GM12878 (cell line): ENCODE measurements around the gene NUDT5. TPM values are rescaled to one million over a fixed set of nuclear protein-coding genes. Genes with fewer than 3 reads are reported as not detected.

Experiments used
- ATAC-seq: fragments of 200-7000 bp; cut with Tn5 transposase; 3 replicates; pipeline ENCODE4 v1.9.1; 2020; ENCODE audit warnings: mild to moderate bottlenecking, moderate library complexity
- BruUV-seq: library from RNA; stranded (reverse); fragments of 400-500 nt; replicated peaks from 2 replicates; lab custom pipeline; 2021; lab: Mats Ljungman, UMichigan
- CTCF ChIA-PET: fragments of 300-600 bp; sonication (Branson Sonifier 250); formaldehyde crosslinking; extraction: SDS; loops from one replicate; lab custom pipeline; 2021; ENCODE audit warnings: inconsistent platforms; lab: Yijun Ruan, JAX
- POLR2A ChIA-PET: fragments of 350-600 bp; formaldehyde crosslinking; extraction: SDS; loops from one replicate; lab custom pipeline; 2021; ENCODE audit warnings: inconsistent platforms; lab: Charles Lee
- RAD21 ChIA-PET: fragments of 300-600 bp; sonication (Branson Sonifier 250); formaldehyde crosslinking; loops from one replicate; lab custom pipeline; 2023; ENCODE audit warnings: antibody characterized with exemption; ENCODE audit not compliant: unreplicated experiment; lab: Charles Lee
- SMC1A ChIA-PET: fragments of 300-600 bp; sonication (Branson Sonifier 250); formaldehyde crosslinking; loops from one replicate; lab custom pipeline; 2023; ENCODE audit not compliant: unreplicated experiment, uncharacterized antibody; lab: Charles Lee
- DNase-seq: peaks from one replicate; pipeline ENCODE4 v3.0.0-alpha.2; 2011; ENCODE audit warnings: low read depth, low spot score
- FAIRE-seq: peaks from 3 replicates; lab custom pipeline; 2011; peaks lifted over from hg19 to GRCh38; lab: Jason Lieb, UNC
- H2AFZ ChIP-seq: 2 replicates; pipeline ENCODE4 v1.6.0; 2011; ENCODE audit warnings: low read depth, low read length, control low read depth; ENCODE audit not compliant: control insufficient read depth
- H3K27ac ChIP-seq: 2 replicates; pipeline ENCODE4 v1.5.1; 2011; ENCODE audit warnings: control low read depth; ENCODE audit not compliant: control insufficient read depth, insufficient read depth
- H3K27me3 ChIP-seq, 2 experiments: replicated peaks in 1 of 2; 2 replicates each; pipeline versions ENCODE4 v1.6.0 to v1.6.1; 2011; ENCODE audit warnings: low read length in 1 of 2; ENCODE audit not compliant: control insufficient read depth in 2 of 2, insufficient read depth in 2 of 2
- H3K36me3 ChIP-seq, 2 experiments: 2 replicates each; pipeline ENCODE4 v1.5.1; 2011; ENCODE audit warnings: low read length in 1 of 2; ENCODE audit not compliant: control insufficient read depth in 2 of 2, insufficient read depth in 2 of 2
- H3K4me1 ChIP-seq: 2 replicates; pipeline ENCODE4 v1.6.1; 2011; ENCODE audit warnings: mild to moderate bottlenecking, low read length, moderate library complexity, mixed read lengths; ENCODE audit not compliant: control insufficient read depth, insufficient read depth
- H3K4me2 ChIP-seq: 2 replicates; pipeline ENCODE4 v1.6.0; 2011; ENCODE audit warnings: control low read depth; ENCODE audit not compliant: control insufficient read depth, insufficient read depth
- H3K4me3 ChIP-seq: fragments of 200-600 bp; sonication (generic); 2 replicates; pipeline ENCODE4 v1.5.1; 2016
- H3K79me2 ChIP-seq: 2 replicates; pipeline ENCODE4 v1.6.0; 2011; ENCODE audit warnings: low read length; ENCODE audit not compliant: control insufficient read depth, insufficient read depth
- H3K9ac ChIP-seq: 2 replicates; pipeline ENCODE4 v1.8.0; 2011; ENCODE audit warnings: low read length, control low read depth, mixed read lengths; ENCODE audit not compliant: control insufficient read depth, insufficient read depth
- H3K9me3 ChIP-seq: replicated peaks from 3 replicates; pipeline ENCODE4 v1.5.1; 2011; ENCODE audit warnings: mild to moderate bottlenecking, low read length; ENCODE audit not compliant: control insufficient read depth, insufficient read depth
- H4K20me1 ChIP-seq: 2 replicates; pipeline ENCODE4 v1.6.0; 2011; ENCODE audit not compliant: control insufficient read depth, insufficient read depth
- CBX3 ChIP-seq: fragments of 200-600 bp; sonication (generic); IDR thresholded peaks from 2 replicates; pipeline ENCODE4 v1.6.1; 2016; ENCODE audit warnings: low read depth, borderline replicate concordance
- CHD1 ChIP-seq: IDR thresholded peaks from 2 replicates; pipeline ENCODE4 v1.6.1; 2012; ENCODE audit warnings: low read depth, low read length, improper control_type of control experiment
- GATAD2B ChIP-seq: fragments of 450-650 bp; conservative IDR thresholded peaks from 2 replicates; pipeline ENCODE4 v1.6.1; 2017; ENCODE audit warnings: low read depth, mild to moderate bottlenecking, moderate library complexity
- MTA3 ChIP-seq: IDR thresholded peaks from 2 replicates; pipeline ENCODE4 v1.6.1; 2012; ENCODE audit warnings: low read length, inconsistent platforms, borderline replicate concordance
- MYB ChIP-seq: fragments of 150-350 bp; IDR thresholded peaks from 2 replicates; pipeline ENCODE4 v1.6.1; 2014; ENCODE audit warnings: mild to moderate bottlenecking, low read depth, low read length, borderline replicate concordance
- PBX3 ChIP-seq: IDR thresholded peaks from 2 replicates; pipeline ENCODE4 v1.6.1; 2011; ENCODE audit warnings: mild to moderate bottlenecking, low read depth, low read length, moderate library complexity; ENCODE audit not compliant: insufficient replicate concordance
- PML ChIP-seq: IDR thresholded peaks from 2 replicates; pipeline ENCODE4 v1.6.1; 2012; ENCODE audit warnings: low read length, inconsistent platforms
- STAT3 ChIP-seq: IDR thresholded peaks from 2 replicates; pipeline ENCODE4 v1.6.1; 2011; ENCODE audit warnings: low read depth, low read length, improper control_type of control experiment
- WRNIP1 ChIP-seq: IDR thresholded peaks from 2 replicates; pipeline ENCODE4 v1.6.1; 2011; ENCODE audit warnings: low read depth, low read length, improper control_type of control experiment, borderline replicate concordance
- WGBS: methylation state at CpG from one replicate; pipeline ENCODE4 v1.1.6; 2016; ENCODE audit warnings: low lambda C conversion rate; ENCODE audit not compliant: insufficient replicate concordance, insufficient coverage; ENCODE audit errors: missing lambda C conversion rate; 5-methylcytosine and 5-hydroxymethylcytosine counted together
- in situ Hi-C: fragments of 300-500 bp; cut with MboI; formaldehyde crosslinking; loops from 9 replicates; pipeline ENCODE4 v1.14.3; 2018; ENCODE audit warnings: mixed read lengths
- intact Hi-C: fragments of 100-400 bp; cut with micrococcal nuclease; formaldehyde crosslinking; loops from one replicate; pipeline ENCODE4 v1.14.2; 2022; ENCODE audit not compliant: unreplicated experiment
- polyA plus RNA-seq, 11 experiments: library from polyadenylated mRNA; depleted of rRNA in 4 of 11; unstranded in 6 of 11; stranded (reverse) in 5 of 11; fragments of >200 nt; fragmentation: Nextera tagmentation in 4 of 11; fragmentation: Illumina TruSeq in 1 of 11; extraction: Ambion mirVana in 4 of 11; extraction: Trizol in 1 of 11; gene quantifications; 1 replicate in 1 of 11; 2 replicates in 10 of 11; pipeline versions ENCODE4 v1.2.1 to v1.2.3, GENCODE V29; 2011 to 2016; ENCODE audit warnings: inconsistent platforms in 2 of 11, missing spikeins in 2 of 11, low read depth in 1 of 11
- total RNA-seq, 4 experiments: library from RNA; depleted of rRNA in 3 of 4; stranded (reverse); fragments of >200 nt in 3 of 4; fragmentation: Illumina TruSeq in 1 of 4; extraction: Trizol in 1 of 4; gene quantifications; 2 replicates each; pipeline versions ENCODE4 v1.2.1 to v1.2.3, GENCODE V29; 2013 to 2021

The NUDT5 gene
- total and polyA plus RNA-seq, 10 of the 15 experiments (the other 5 are each of a cell fraction or from before 2014, with no cell fraction given) = 74.1 to 345 (median 153) TPM

DNA sequence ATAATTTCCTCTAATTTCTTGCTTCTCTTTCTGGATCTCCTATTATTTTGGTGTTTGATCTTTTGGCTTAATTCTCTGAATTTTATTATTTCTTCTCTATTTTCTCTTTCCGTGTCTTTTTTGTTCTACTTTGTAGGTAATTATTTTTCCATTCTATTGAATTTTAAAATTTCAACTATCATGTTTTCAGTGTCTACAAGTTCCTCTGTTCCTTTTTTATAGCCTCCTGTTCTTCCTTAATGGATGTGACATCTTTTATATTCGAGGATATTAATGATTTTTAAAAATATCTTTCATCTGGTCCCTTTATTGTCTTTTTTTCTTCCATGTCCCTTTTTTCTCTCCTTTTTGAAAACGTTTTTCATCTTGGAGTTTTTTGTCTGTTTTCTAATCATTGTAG is 11.4 kb upstream of the NUDT5 start:
- in situ Hi-C loops = no loop called here
- FAIRE-seq (no peak), ATAC-seq (no peak), DNase-seq (no peak)
- Histone ChIP-seq H3K4me2 (no peak overlapping the region), H3K9ac (no peak overlapping the region), H3K4me1 (no peaks in the 10 kb centered on the region), H3K9me3 (no peaks in the 10 kb centered on the region), H3K79me2 (peaks cover 31% of the 10 kb centered on the region), H3K27ac (no peak overlapping the region), H3K27me3 (no peaks in the 10 kb centered on the region), H3K4me3 (no peak overlapping the region), H3K36me3 (peaks cover 8 to 38% of the 10 kb centered on the region in 2 experiments), H4K20me1 (peaks cover 4% of the 10 kb centered on the region; the same call in 1 of the 2 replicates), H2AFZ (no peak overlapping the region)
- 57% methylated on average over 3 of the region's 3 CpGs for WGBS
- no TSS peak for BruUV-seq
- ChIA-PET SMC1A (interaction anchor here (1.0 kb wide), 1 partner anchor 9 kb away, joined by 4 read pairs; no protein-coding TSS in a partner anchor), POLR2A (interaction anchor here (0.9 kb wide), 1 partner anchor 17 kb away, joined by 3 read pairs; no protein-coding TSS in a partner anchor), RAD21 (no interaction called here), CTCF (interaction anchor here (0.6 to 1.4 kb wide), 4 partner anchors 8 to 412 kb away, joined by 3 read pairs; no protein-coding TSS in a partner anchor)
- TF ChIP-seq PBX3 (no peak), WRNIP1 (no peak), STAT3 (no peak), GATAD2B (no peak), MTA3 (no peak), CHD1 (no peak), MYB (no peak), CBX3 (no peak), PML (no peak)
- intact Hi-C loops = no loop called here
